Esophagus mucosa (tissue), 1 donor: ENCODE results near the gene CPSF2. TPM values are rescaled to one million over a fixed set of nuclear protein-coding genes. Genes with fewer than 3 reads are reported as not detected.

ENCODE experiments used
- total RNA-seq: library from RNA; stranded (reverse); gene quantifications from one replicate; pipeline ENCODE4 v1.2.4, GENCODE V29; 2023
- donor health status: DM: yes; HTN: yes; CAD: no.

The CPSF2 gene
- total RNA-seq, 1 donor from 2014 or later = 46.9 TPM

Other genes starting within 250 kb of the CPSF2 start
- 2.8 TPM for gene FBLN5, start 174.3 kb upstream of the CPSF2 start, total RNA-seq
- gene TRIP11, start 81.9 kb upstream of the CPSF2 start, total RNA-seq = 31.0 TPM
- 20.4 TPM for gene ATXN3, start 15.4 kb upstream of the CPSF2 start, total RNA-seq
- gene NDUFB1, start 263 bp upstream of the CPSF2 start, total RNA-seq = 133 TPM
- 0.04 TPM for gene SLC24A4, start 201.2 kb downstream of the CPSF2 start, total RNA-seq